Head of caudate nucleus (tissue), 42 donors: ENCODE measurements around the gene NUFIP1.
"Not testable (repeated sequence)": the region's sequence is repeated elsewhere in the genome, so short reads cannot be mapped to it uniquely, and the experiment has no call there.

ENCODE experiments used
- DNase-seq, 42 donors: peaks; one replicate each; pipeline versions ENCODE4 v3.0.0 to v3.0.0-alpha.2; 2020 to 2021; ENCODE audit warnings: mixed read lengths in 7 of 42
- intact Hi-C: fragments of 100-400 bp; cut with DNase I; formaldehyde crosslinking; loops from one replicate; pipeline ENCODE4 v1.15.0; 2022

NUFIP1 gene

DNA sequence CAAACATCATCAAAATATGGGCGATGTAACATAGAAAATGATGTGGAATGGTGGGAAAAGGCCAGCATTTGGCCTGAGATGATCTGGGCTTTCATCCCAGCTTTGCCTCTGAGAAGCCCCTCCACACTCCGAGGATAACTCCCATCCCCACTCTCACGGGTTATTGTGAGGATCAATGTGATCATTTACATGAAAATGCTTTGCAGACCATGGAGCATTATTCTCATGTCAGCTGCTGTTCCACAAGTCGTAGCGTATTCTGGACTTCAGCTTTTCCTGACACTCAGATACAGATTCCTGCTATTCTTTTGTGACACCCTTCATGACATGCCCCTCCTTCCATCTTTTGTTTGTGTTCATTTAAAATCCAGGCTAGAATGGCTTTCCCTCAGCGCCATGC lies 86.5 kb downstream of the NUFIP1 start:
- intact Hi-C loops: no loop called here

GRCh38 chr13:44899967-44900366 lies 89.3 kb downstream of the NUFIP1 start:
- intact Hi-C loops: no loop called here
- no peak for DNase-seq

More for the DNA sequence above, 86.5 kb downstream of the NUFIP1 start:
- DNase-seq: no peak

DNA sequence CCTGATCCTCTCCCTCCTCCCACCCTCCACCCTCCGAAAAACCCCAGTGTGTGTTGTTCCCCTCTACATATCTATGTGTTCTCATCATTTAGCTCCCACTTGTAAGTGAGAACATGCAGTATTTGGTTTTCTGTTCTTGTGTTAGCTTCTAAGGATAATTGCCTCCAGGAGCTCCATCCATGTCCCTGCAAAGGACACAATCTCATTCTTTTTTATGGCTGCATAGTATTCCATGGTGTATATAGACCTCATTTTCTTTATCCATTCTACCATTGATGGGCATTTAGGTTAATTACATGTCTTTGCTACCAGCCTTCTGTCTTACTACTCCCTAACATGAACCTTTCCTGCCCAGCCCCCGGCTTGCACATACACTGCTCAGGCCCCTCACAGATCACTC lies 91.0 kb downstream of the NUFIP1 start:
- DNase-seq, intact Hi-C loops: not testable (repeated sequence)

DNA sequence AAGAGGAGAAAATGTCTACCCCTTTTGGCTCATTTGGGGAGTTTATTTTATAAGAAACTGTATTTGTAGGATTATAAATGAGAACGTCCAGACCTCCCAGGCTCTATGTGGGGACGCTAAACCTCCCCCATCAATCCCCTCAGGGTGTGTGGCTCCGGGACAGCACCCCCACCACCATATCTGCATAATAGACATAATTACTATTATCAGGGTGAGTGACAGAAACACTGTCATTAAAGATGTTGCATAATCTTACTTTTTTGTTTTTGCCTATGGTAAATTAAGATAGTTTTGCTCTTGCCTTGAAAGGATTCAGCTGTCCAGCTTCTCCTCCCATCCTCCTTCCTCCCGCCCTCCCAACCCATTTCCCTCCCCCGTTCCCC lies 93.3 kb downstream of the NUFIP1 start:
- no peak for DNase-seq
- intact Hi-C loops: no loop called here

GRCh38 chr13:44895264-44895952 lies 93.9 kb downstream of the NUFIP1 start:
- intact Hi-C loops: no loop called here
- no peak for DNase-seq

- DNase-seq: no peak
- intact Hi-C loops: no loop called here
These were observed 95.1 kb downstream of the NUFIP1 start for GRCh38 chr13:44894001-44894770.
